HG03469 (cell line): ENCODE data around the gene GTF2H4.
"Not testable (repeated sequence)": the region's sequence is repeated elsewhere in the genome, so short reads cannot be mapped to it uniquely, and the experiment has no call there.

Source experiments
- ATAC-seq: cut with Tn5 transposase; IDR thresholded peaks from one replicate; pipeline ENCODE4 v1.9.1; 2021; ENCODE audit warnings: mild to moderate bottlenecking, moderate library complexity, moderate number of reproducible peaks; ENCODE audit not compliant: unreplicated experiment

The GTF2H4 gene

GRCh38 chr6:30907758-30908591, at the start of gene GTF2H4:
Gene GTF2H4, plus strand, starts transcription at chr6:30908207.
- peak; percentile 68 for ATAC-seq

DNA sequence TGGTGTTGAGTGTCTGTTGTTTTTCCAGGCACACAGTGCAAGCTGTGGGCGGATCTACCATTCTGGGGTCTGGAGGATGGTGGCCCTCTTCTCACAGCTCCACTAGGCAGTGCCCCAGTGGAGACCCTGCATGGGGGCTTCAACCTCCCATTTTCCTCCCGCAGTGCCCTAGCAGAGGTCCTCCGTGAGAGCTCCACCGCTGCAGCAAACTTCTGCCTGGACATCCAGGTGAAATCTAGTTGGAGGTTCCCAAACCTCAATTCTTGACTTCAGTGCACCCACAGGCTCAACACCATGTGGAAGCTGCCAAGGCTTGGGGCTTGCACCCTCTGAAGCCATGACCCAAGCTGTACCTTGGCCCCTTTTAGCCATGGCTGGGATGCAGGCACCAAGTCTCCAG, 48.3 kb upstream of the GTF2H4 start:
- not testable (repeated sequence) for ATAC-seq

- ATAC-seq: no peak
These were observed 46.6 kb upstream of the GTF2H4 start for GRCh38 chr6:30861257-30862048.

- ATAC-seq: no peak
These were observed 45.7 kb upstream of the GTF2H4 start for GRCh38 chr6:30862156-30862875.

GRCh38 chr6:30864325-30864724, 43.7 kb upstream of the GTF2H4 start:
- no peak for ATAC-seq

DNA sequence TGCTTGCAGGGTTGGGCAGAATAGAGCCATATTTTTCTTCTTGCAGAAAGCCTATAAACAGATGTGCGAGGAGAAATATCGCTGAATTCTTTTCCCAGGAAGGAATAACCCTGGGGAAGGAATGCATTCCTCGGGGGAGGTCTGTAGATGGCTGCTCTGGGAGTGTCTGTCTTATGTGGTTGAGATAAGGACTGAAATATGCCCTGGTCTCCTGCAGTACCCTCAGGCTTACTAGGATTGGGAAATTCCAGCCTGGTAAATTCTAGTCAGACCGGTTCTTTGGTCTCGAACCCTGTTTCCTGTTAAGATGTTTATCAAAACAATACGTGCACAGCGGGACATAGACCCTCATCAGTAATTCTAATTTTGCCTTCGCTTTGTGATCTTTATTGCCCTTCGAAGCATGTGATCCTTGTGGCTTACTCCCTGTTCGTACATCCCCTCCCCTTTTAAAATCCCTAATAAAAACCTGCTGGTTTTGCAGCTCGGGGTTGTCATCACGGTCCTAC, 38.7 kb upstream of the GTF2H4 start:
- ATAC-seq: not testable (repeated sequence)

GRCh38 chr6:30870546-30870945, 37.5 kb upstream of the GTF2H4 start:
- ATAC-seq: no peak

DNA sequence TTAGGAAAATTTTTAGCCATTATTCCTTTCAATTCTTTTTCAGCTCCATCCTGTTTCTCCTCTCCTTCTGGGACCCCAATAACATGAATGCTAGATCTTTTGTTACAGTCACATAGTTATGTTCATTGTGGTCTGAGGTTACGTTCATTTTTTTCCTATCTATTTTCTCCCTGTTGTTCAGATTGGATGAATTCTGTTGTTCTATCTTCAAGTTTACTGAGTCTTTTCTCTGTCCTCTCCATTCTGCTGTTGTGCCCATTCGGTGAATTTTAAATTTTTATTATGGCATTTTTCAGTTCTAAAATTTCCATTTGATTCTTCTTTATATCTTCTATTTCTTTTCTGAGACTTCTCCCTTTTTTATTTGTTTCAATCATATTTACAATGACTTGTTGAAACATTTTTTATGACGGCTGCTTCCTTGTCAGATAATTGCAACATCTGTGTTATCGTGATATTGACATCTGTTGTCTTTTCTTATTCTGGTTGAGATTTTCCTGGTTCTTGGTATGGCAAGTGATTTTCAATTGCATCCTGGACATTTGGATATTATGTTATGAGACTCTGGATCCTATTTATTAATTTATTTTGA, 36.3 kb upstream of the GTF2H4 start:
- no peak for ATAC-seq

GRCh38 chr6:30873137-30873640, 34.8 kb upstream of the GTF2H4 start:
- ATAC-seq: no peak

GRCh38 chr6:30873795-30874194, 34.2 kb upstream of the GTF2H4 start:
- ATAC-seq: not testable (repeated sequence)

GRCh38 chr6:30875244-30876038, 32.6 kb upstream of the GTF2H4 start:
- ATAC-seq: no peak

DNA sequence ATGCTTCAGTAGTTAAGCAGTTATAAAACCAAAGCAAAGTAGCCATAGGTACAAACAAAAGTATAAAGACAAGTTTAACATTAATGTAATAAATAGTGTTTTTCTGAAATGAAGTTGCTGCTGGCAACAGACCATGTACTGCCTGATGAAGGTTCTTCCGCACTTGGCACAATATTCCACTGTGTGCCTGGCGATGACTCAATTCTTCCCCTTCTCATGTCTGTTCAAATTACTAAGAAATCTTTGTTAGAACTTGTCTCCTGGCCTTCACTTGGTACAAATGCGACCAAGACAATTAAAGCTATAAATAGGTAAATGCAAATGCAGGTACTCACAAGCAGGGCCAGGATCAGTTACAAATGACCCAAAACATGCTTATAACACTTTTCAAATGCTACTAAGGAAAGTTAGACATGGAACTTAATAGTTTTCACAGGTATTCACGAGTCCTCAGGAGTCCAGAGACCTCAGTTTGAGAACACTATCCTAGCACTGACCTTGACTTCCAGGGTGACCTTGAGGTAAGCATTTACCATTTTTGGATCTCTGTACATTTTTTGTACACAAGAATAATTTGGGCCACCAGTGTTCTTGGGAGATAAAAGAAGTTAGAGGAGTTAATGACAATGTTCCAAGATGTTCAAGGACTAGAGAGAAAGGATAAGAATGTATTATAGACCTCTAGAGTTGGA, 31.8 kb upstream of the GTF2H4 start:
- no peak for ATAC-seq

DNA sequence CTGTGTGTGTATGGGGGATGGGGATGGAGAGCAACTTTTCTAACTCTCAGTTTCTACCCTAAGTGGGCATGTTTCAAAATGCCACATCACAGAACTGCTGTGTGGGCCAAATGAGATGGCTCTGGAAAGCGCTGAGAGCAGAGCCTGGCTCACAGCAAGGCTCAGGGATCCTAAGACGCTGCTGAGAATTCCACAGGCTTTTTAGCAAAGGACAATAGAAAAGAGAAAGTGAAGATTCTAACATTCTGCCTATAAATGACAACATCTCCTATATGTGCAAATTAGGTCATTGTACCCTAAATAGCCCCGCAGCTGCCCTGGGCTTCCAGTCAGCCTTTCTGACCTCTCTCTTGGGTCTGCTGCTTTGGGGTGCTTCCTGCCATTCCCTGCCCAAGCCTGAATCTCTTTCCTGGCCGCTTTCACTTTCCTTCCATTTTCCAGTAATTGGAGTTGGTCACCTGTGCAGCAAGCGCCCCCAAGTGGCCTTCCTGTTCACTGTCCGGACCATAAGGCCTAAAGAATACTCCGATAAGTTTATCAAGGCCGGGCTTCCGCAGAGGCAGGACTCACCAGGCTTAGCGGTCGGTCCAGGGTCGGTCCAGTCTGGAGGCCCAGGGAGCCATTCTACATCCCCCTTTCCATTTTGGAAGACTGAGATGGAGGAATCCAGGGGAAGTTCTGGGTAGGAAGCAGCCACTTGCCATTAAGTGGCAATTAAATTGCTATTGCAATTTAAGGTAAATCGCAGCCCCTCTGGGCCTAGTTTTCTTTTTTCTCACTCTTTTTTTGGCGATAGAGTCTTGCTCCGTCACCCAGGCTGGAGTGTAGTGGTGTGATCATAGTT, 30.4 kb upstream of the GTF2H4 start:
- no peak for ATAC-seq

GRCh38 chr6:30879684-30880427, 28.2 kb upstream of the GTF2H4 start:
- no peak for ATAC-seq

GRCh38 chr6:30880698-30881252, 27.2 kb upstream of the GTF2H4 start:
- no peak for ATAC-seq

DNA sequence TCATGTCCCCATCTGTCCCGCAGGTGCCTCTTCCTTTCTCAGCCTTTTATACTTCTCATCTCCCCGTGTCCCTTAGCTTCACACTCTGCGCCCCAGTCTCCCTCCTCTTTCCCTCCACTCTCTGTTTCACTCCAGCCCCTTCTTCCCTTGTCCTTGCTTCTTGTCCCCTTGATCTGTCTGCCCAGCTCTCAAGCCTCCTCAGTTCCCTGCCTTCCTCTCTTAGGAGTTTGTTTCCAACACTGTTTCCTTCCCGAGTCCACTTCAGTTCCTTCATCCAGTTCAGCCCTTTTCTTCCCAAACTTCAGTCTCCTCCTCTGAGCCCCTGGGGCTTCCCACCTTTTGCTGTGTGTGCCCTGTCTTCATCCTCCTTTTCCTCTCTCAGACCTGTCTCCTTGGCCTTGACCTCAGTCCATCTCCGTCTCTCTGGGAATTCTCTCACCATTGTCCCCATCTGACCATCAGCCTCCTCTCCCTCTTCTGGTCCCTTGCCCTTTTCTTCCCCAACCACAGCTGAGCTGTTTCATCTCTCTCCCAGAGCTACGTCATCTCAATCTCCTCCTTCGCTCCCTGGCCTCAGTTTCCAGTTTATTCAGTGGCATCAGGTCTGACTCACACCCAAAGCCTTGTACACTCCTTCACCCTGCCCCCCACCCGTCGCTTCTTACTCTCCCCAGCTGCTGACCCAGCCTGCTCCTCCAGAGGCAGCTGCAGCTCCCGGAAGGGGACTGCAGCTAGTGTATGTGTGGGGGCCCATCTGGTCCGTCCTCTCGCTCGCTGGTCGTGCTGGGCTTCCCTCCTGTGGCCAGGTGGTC, 26.4 kb upstream of the GTF2H4 start:
- no peak for ATAC-seq
